ENCODE results near the gene CDADC1. TPM values are rescaled to one million over a fixed set of nuclear protein-coding genes. Genes with fewer than 3 reads are reported as not detected.

Gene CDADC1
- total RNA-seq, 2 experiments from 2014 or later, result 8.6 to 9.0 TPM

DNA sequence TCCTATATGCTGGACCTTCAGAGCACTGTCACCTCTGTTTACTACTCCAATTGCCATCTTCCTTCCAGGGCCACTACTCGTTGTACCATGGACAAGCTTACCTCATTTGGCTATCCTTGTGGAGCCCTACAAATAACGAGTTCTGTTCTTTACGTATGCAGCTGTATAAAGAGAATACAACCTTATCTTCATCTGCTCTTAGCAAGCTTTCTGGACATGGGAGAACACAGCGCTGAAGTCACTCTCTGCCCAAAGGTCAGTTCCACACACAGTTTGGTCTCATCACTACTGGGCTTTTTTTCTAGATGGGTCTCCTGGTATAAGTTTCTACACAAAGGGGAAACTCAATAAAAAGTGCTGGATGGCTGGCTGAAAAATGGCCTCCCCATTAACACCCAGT lies 88.9 kb downstream of the CDADC1 start:
- ATAC-seq (no peak), DNase-seq (no peak)
- H3K27me3 Mint-ChIP-seq, result no peaks in the 10 kb centered on the region
- no peak overlapping the region for H3K4me3 Mint-ChIP-seq
- CTCF ChIA-PET, result interaction anchor here (0.7 kb wide), 1 partner anchor 255 kb away, joined by 3 read pairs; no protein-coding TSS in a partner anchor
- H3K27ac Mint-ChIP-seq, result no peak overlapping the region
- H3K4me1 Mint-ChIP-seq (ENCODE audit: low read depth), result no peaks in the 10 kb centered on the region
- H3K9me3 Mint-ChIP-seq, result no peaks in the 10 kb centered on the region
- TF ChIP-seq, protein P1, sequence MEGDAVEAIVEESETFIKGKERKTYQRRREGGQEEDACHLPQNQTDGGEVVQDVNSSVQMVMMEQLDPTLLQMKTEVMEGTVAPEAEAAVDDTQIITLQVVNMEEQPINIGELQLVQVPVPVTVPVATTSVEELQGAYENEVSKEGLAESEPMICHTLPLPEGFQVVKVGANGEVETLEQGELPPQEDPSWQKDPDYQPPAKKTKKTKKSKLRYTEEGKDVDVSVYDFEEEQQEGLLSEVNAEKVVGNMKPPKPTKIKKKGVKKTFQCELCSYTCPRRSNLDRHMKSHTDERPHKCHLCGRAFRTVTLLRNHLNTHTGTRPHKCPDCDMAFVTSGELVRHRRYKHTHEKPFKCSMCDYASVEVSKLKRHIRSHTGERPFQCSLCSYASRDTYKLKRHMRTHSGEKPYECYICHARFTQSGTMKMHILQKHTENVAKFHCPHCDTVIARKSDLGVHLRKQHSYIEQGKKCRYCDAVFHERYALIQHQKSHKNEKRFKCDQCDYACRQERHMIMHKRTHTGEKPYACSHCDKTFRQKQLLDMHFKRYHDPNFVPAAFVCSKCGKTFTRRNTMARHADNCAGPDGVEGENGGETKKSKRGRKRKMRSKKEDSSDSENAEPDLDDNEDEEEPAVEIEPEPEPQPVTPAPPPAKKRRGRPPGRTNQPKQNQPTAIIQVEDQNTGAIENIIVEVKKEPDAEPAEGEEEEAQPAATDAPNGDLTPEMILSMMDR (IDR thresholded peaks at IDR 0.05), result no peak
- intact Hi-C loops (cut with micrococcal nuclease), result no loop called here
- no peaks in the 10 kb centered on the region for H3K36me3 Mint-ChIP-seq (ENCODE audit: low read depth)
- POLR2A ChIA-PET, result no interaction called here

DNA sequence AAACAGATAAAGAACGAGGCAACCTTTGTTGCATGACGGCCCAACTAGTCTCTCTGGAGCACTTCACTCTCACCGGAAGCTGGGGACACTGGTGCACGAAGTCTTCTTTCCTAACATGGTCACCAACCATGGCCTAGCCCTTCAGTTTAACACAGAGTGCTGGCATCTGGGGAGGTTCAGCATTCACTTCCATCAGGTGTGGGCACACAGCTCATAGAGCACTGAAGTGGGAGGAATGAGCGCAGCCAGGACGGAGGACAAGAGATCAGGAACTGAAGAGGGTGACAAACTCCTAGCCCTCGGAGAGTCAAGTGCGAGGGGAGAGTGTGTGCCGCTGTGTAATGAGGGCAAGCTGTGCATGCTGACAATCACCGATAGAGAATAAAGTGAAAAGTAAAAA lies 92.4 kb downstream of the CDADC1 start:
- intact Hi-C loops (cut with micrococcal nuclease), result no loop called here
- POLR2A ChIA-PET, result no interaction called here
- DNase-seq (no peak), ATAC-seq (no peak)
- CTCF ChIA-PET, result interaction anchor here (1.1 kb wide), 1 partner anchor 59 kb away, joined by 3 read pairs; no protein-coding TSS in a partner anchor
- Mint-ChIP-seq H3K36me3 (ENCODE audit: low read depth) (no peaks in the 10 kb centered on the region), H3K4me3 (no peak overlapping the region), H3K27me3 (no peaks in the 10 kb centered on the region), H3K9me3 (no peaks in the 10 kb centered on the region), H3K4me1 (ENCODE audit: low read depth) (peaks cover 2% of the 10 kb centered on the region), H3K27ac (no peak overlapping the region)
- TF ChIP-seq, protein P1 (IDR thresholded peaks at IDR 0.05), result no peak

DNA sequence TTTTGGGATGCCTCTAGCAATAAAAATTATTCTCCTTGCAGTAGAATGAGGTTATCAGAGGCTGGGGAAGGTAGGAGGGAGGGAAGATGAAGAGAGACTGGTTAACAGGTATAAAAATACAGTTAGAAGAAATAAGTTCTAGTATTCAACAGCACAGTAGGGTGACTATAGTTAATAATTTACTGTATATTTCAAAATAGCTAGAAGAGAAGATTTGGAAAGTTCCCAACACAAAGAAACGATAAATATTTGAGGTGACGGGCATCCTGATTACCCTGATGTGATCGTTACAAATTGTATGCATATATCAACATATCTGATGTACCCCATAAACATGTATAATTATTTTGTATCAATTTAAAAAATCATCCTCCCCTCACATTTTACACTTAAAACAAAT lies 93.8 kb downstream of the CDADC1 start:
- POLR2A ChIA-PET, result no interaction called here
- ATAC-seq, result no peak
- no peak overlapping the region for H3K4me3 Mint-ChIP-seq
- intact Hi-C loops (cut with micrococcal nuclease), result no loop called here
- H3K27me3 Mint-ChIP-seq, result no peaks in the 10 kb centered on the region
- H3K9me3 Mint-ChIP-seq, result no peaks in the 10 kb centered on the region
- no peak for DNase-seq
- CTCF ChIA-PET, result no interaction called here
- H3K27ac Mint-ChIP-seq, result no peak overlapping the region
- TF ChIP-seq, protein P1 (IDR thresholded peaks at IDR 0.05), result no peak
- peaks cover 2% of the 10 kb centered on the region for H3K4me1 Mint-ChIP-seq (ENCODE audit: low read depth)
- H3K36me3 Mint-ChIP-seq (ENCODE audit: low read depth), result no peaks in the 10 kb centered on the region

DNA sequence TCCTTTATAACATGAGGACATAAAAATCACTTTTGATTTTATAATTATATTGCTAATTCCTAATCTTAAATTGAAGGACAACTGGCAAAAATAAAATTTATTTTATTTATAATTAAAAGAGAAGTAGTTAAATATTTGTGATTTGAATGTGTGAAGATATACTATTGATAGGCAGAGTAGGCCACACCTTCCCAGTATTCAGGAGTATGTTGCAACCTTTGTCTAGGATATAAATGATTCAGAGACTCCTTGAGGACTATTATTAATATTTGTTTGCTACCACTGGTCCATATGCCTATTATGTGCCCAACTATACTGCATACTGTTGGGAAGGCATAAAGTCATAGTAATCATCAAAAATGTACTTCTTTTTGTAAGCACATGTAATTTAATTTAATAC lies 94.2 kb downstream of the CDADC1 start:
- TF ChIP-seq, protein P1 (IDR thresholded peaks at IDR 0.05), result no peak
- ATAC-seq, result no peak
- Mint-ChIP-seq H3K27me3 (no peaks in the 10 kb centered on the region), H3K27ac (no peak overlapping the region), H3K4me3 (no peak overlapping the region), H3K36me3 (ENCODE audit: low read depth) (no peaks in the 10 kb centered on the region), H3K9me3 (no peaks in the 10 kb centered on the region), H3K4me1 (ENCODE audit: low read depth) (peaks cover 2% of the 10 kb centered on the region)
- intact Hi-C loops (cut with micrococcal nuclease), result no loop called here
- CTCF ChIA-PET, result no interaction called here
- no peak for DNase-seq
- POLR2A ChIA-PET, result no interaction called here

DNA sequence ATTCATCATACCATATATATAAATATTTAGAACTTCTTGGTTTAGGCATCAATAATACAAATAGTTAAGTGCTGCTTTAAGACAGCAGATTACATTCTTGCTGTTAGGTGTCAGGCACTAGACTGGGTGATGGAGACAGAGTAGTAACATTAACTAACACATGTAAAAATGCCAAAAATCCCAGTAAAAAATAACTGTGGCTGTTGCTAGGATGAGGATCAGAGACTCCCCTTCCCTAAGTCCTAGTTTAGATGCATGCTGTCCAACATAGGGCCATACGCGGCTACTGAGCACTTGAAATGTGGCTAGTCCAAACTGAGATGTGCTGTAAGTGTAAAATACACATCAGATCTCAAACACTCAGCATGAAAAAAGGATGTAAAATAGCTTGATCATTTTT lies 94.7 kb downstream of the CDADC1 start:
- POLR2A ChIA-PET, result no interaction called here
- no peak for DNase-seq

More for the DNA sequence above, 94.7 kb downstream of the CDADC1 start:
- H3K9me3 Mint-ChIP-seq, result no peaks in the 10 kb centered on the region
- no peak overlapping the region for H3K4me3 Mint-ChIP-seq
- peaks cover 2% of the 10 kb centered on the region for H3K4me1 Mint-ChIP-seq (ENCODE audit: low read depth)
- no peaks in the 10 kb centered on the region for H3K27me3 Mint-ChIP-seq
- H3K27ac Mint-ChIP-seq, result no peak overlapping the region
- H3K36me3 Mint-ChIP-seq (ENCODE audit: low read depth), result no peaks in the 10 kb centered on the region
- no peak for ATAC-seq
- intact Hi-C loops (cut with micrococcal nuclease), result no loop called here
- CTCF ChIA-PET, result no interaction called here
- TF ChIP-seq, protein P1 (IDR thresholded peaks at IDR 0.05), result no peak

Other genes with a start within 250 kb of the CDADC1 start
- not detected for gene MLNR, start 27.6 kb upstream of the CDADC1 start, total RNA-seq
- 1 to 10 TPM; 2.6 to 3.1 TPM for gene CAB39L, start 196.1 kb downstream of the CDADC1 start, total RNA-seq
- gene SETDB2, start 196.3 kb downstream of the CDADC1 start, total RNA-seq, result 10 to 100 TPM; 11.3 to 11.5 TPM
- 10 to 100 TPM; 59.3 to 62.6 TPM for gene PHF11, start 248.0 kb downstream of the CDADC1 start, total RNA-seq